Panc1 (cell line): Measurements from ENCODE around the gene TFAP2D.

Experiments used
- CTCF ChIP-seq: fragments of 450-650 bp; IDR thresholded peaks from 2 replicates; pipeline ENCODE4 v1.5.1; 2017; ENCODE audit warnings: mild to moderate bottlenecking
- POLR2AphosphoS5 ChIP-seq: IDR thresholded peaks from 2 replicates; pipeline ENCODE4 v1.6.1; 2012; ENCODE audit warnings: mild to moderate bottlenecking, low read depth, low read length, moderate library complexity
- SIN3A ChIP-seq: IDR thresholded peaks from 2 replicates; pipeline ENCODE4 v1.6.1; 2012; ENCODE audit warnings: low read depth, mild to moderate bottlenecking, low read length, moderate library complexity, borderline replicate concordance; ENCODE audit not compliant: insufficient read depth
- TCF7L2 ChIP-seq: IDR thresholded peaks from 2 replicates; pipeline ENCODE4 v1.6.1; 2011; ENCODE audit warnings: mild to moderate bottlenecking, low read depth, low read length, inconsistent platforms

GRCh38 chr6:50691814-50692495 lies 21.4 kb upstream of the TFAP2D start:
- TF ChIP-seq CTCF (no peak), TCF7L2 (no peak), POLR2AphosphoS5 (no peak), SIN3A (no peak)
